GM23248 (cell line): ENCODE data around the gene ADPRHL1. TPM values are rescaled to one million over a fixed set of nuclear protein-coding genes. Genes with fewer than 3 reads are reported as not detected.
A peak's percentile ranks its signal among the peaks of the same experiment; 100 is the strongest.

Source experiments
- DNase-seq: peaks from one replicate; pipeline ENCODE4 v3.0.0-alpha.2; 2015
- H2AFZ ChIP-seq: fragments of 200-600 bp; sonication (generic); 2 replicates; pipeline ENCODE4 v1.6.1; 2016; ENCODE audit warnings: antibody characterized with exemption
- H3F3A ChIP-seq: fragments of 200-600 bp; sonication (generic); 2 replicates; pipeline ENCODE4 v1.6.1; 2016; ENCODE audit warnings: mild to moderate bottlenecking, antibody characterized with exemption, mixed run types; ENCODE audit not compliant: insufficient read depth
- H3K27ac ChIP-seq: fragments of 200-600 bp; sonication (generic); 2 replicates; pipeline ENCODE4 v1.5.1; 2016; ENCODE audit warnings: mild to moderate bottlenecking
- H3K27me3 ChIP-seq: fragments of 200-600 bp; sonication (generic); replicated peaks from 2 replicates; pipeline ENCODE4 v1.6.1; 2016; ENCODE audit warnings: mild to moderate bottlenecking; ENCODE audit not compliant: insufficient read depth
- H3K36me3 ChIP-seq: fragments of 200-600 bp; sonication (generic); 2 replicates; pipeline ENCODE4 v1.6.1; 2016; ENCODE audit warnings: low read depth, mild to moderate bottlenecking
- H3K4me1 ChIP-seq: fragments of 200-600 bp; sonication (generic); 2 replicates; pipeline ENCODE4 v1.6.1; 2016; ENCODE audit warnings: mild to moderate bottlenecking; ENCODE audit not compliant: insufficient read depth
- H3K4me2 ChIP-seq: fragments of 200-600 bp; sonication (generic); one replicate; pipeline ENCODE4 v1.6.1; 2016; ENCODE audit warnings: mild to moderate bottlenecking; ENCODE audit not compliant: unreplicated experiment
- H3K4me3 ChIP-seq: fragments of 200-600 bp; sonication (generic); 2 replicates; pipeline ENCODE4 v1.5.1; 2016; ENCODE audit warnings: mild to moderate bottlenecking
- H3K79me2 ChIP-seq: fragments of 200-600 bp; sonication (generic); 2 replicates; pipeline ENCODE4 v1.6.1; 2016; ENCODE audit warnings: mild to moderate bottlenecking; ENCODE audit not compliant: insufficient read depth
- H3K9ac ChIP-seq: fragments of 200-600 bp; sonication (generic); 2 replicates; pipeline ENCODE4 v1.6.1; 2016; ENCODE audit warnings: mild to moderate bottlenecking
- H3K9me2 ChIP-seq: fragments of 200-600 bp; sonication (generic); 2 replicates; pipeline ENCODE4 v1.6.1; 2016; ENCODE audit warnings: mixed run types, mild to moderate bottlenecking, moderate library complexity; ENCODE audit not compliant: insufficient read depth
- H3K9me3 ChIP-seq: fragments of 200-600 bp; sonication (generic); one replicate; pipeline ENCODE4 v1.6.1; 2017; ENCODE audit warnings: low read depth
- H4K20me1 ChIP-seq: fragments of 200-600 bp; sonication (generic); 2 replicates; pipeline ENCODE4 v1.6.0; 2016; ENCODE audit not compliant: insufficient read depth
- EZH2 ChIP-seq: fragments of 200-600 bp; sonication (generic); IDR thresholded peaks from 2 replicates; pipeline ENCODE4 v1.6.1; 2018; ENCODE audit warnings: antibody characterized with exemption, mild to moderate bottlenecking; ENCODE audit not compliant: insufficient read depth, poor library complexity, severe bottlenecking
- EZH2phosphoT487 ChIP-seq: fragments of 200-600 bp; sonication (generic); IDR thresholded peaks from 2 replicates; pipeline ENCODE4 v1.6.1; 2018; ENCODE audit warnings: antibody characterized with exemption, moderate library complexity, mild to moderate bottlenecking, low read depth; ENCODE audit not compliant: insufficient read depth
- WGBS, 2 experiments: methylation state at CpG; one replicate each; pipeline ENCODE4 v1.1.6; 2015 to 2017; ENCODE audit warnings: low lambda C conversion rate in 2 of 2, low coverage in 1 of 2; ENCODE audit errors: missing lambda C conversion rate in 2 of 2; 5-methylcytosine and 5-hydroxymethylcytosine counted together
- in situ Hi-C: fragments of 300-500 bp; cut with MboI; formaldehyde crosslinking; loops from 2 replicates; pipeline ENCODE4 v1.15.0; 2020
- polyA plus RNA-seq: library from polyadenylated mRNA; unstranded; fragments of >200 nt; fragmentation: Nextera tagmentation; extraction: Ambion mirVana; gene quantifications from 2 replicates; pipeline ENCODE4 v1.2.1, GENCODE V29; 2016
- total RNA-seq: library from RNA; depleted of rRNA; stranded (reverse); fragments of >200 nt; shearing (Covaris generic); gene quantifications from 2 replicates; pipeline ENCODE4 v1.2.3, GENCODE V29; 2014

The ADPRHL1 gene
- total and polyA plus RNA-seq, 2 experiments from 2014 or later, result 1.8 to 2.2 TPM

- TF ChIP-seq EZH2, result no peak
- TF ChIP-seq EZH2phosphoT487, result no peak
- no peak overlapping the region for H3K9ac ChIP-seq
- H3K4me1 ChIP-seq, result no peaks in the 10 kb centered on the region
- no peaks in the 10 kb centered on the region for H3K36me3 ChIP-seq
- H3F3A ChIP-seq, result no peaks in the 10 kb centered on the region
- no peak overlapping the region for H3K27ac ChIP-seq
- H4K20me1 ChIP-seq, result no peaks in the 10 kb centered on the region
- WGBS, 2 experiments, result 71 to 72% methylated on average over 15 of the region's 15 CpGs
- no peak for DNase-seq
- no peaks in the 10 kb centered on the region for H3K9me2 ChIP-seq
- peaks cover 18% of the 10 kb centered on the region for H3K27me3 ChIP-seq
- H3K9me3 ChIP-seq, result no peaks in the 10 kb centered on the region
- H3K4me3 ChIP-seq, result no peak overlapping the region
- H2AFZ ChIP-seq, result no peak overlapping the region
- no peak overlapping the region for H3K4me2 ChIP-seq
- H3K79me2 ChIP-seq, result no peaks in the 10 kb centered on the region
- in situ Hi-C loops, result no loop called here
Measured at GRCh38 chr13:113367020-113367560, 86.2 kb downstream of the ADPRHL1 start.

- no peak overlapping the region for H3K27ac ChIP-seq
- no peaks in the 10 kb centered on the region for H3F3A ChIP-seq
- H3K79me2 ChIP-seq, result no peaks in the 10 kb centered on the region
- H3K4me1 ChIP-seq, result no peaks in the 10 kb centered on the region
- peaks cover 22% of the 10 kb centered on the region for H3K27me3 ChIP-seq
- H3K36me3 ChIP-seq, result no peaks in the 10 kb centered on the region
- no peaks in the 10 kb centered on the region for H3K9me3 ChIP-seq
- H3K9me2 ChIP-seq, result no peaks in the 10 kb centered on the region
- DNase-seq, result peak; percentile 38
- no peak overlapping the region for H3K9ac ChIP-seq
- 75 to 80% methylated on average over 8 to 9 of the region's 9 CpGs for WGBS, 2 experiments
- H3K4me3 ChIP-seq, result no peak overlapping the region
- in situ Hi-C loops, result no loop called here
- H4K20me1 ChIP-seq, result no peaks in the 10 kb centered on the region
- TF ChIP-seq EZH2phosphoT487, result no peak
- TF ChIP-seq EZH2, result no peak
- no peak overlapping the region for H2AFZ ChIP-seq
- no peak overlapping the region for H3K4me2 ChIP-seq
Measured at GRCh38 chr13:113365971-113366588, 87.2 kb downstream of the ADPRHL1 start.

GRCh38 chr13:113365583-113365970 lies 87.7 kb downstream of the ADPRHL1 start:
- in situ Hi-C loops, result no loop called here
- TF ChIP-seq EZH2, result no peak
- no peak for TF ChIP-seq EZH2phosphoT487
- 93 to 94% methylated on average over 22 of the region's 22 CpGs for WGBS, 2 experiments
- Histone ChIP-seq H3K9me2 (no peaks in the 10 kb centered on the region), H3K36me3 (no peaks in the 10 kb centered on the region), H3K79me2 (no peaks in the 10 kb centered on the region), H3K4me3 (no peak overlapping the region), H3K4me2 (no peak overlapping the region), H2AFZ (no peak overlapping the region), H3K27me3 (peaks cover 22% of the 10 kb centered on the region), H3K27ac (no peak overlapping the region), H4K20me1 (no peaks in the 10 kb centered on the region), H3K4me1 (no peaks in the 10 kb centered on the region), H3F3A (no peaks in the 10 kb centered on the region), H3K9ac (no peak overlapping the region), H3K9me3 (no peaks in the 10 kb centered on the region)
- DNase-seq, result no peak

- 53 to 59% methylated on average over 30 to 38 of the region's 41 CpGs for whole genome bisulfite sequencing, 2 experiments
- Histone ChIP-seq H3K27me3 (peaks cover 24% of the 10 kb centered on the region), H3K4me2 (no peak overlapping the region), H3F3A (no peaks in the 10 kb centered on the region), H3K9me2 (no peaks in the 10 kb centered on the region), H2AFZ (peak overlapping the region; percentile 68), H4K20me1 (no peaks in the 10 kb centered on the region), H3K36me3 (no peaks in the 10 kb centered on the region), H3K9ac (no peak overlapping the region), H3K4me3 (no peak overlapping the region), H3K9me3 (no peaks in the 10 kb centered on the region), H3K79me2 (no peaks in the 10 kb centered on the region), H3K27ac (no peak overlapping the region), H3K4me1 (no peaks in the 10 kb centered on the region)
- TF ChIP-seq EZH2 (no peak), EZH2phosphoT487 (no peak)
- in situ Hi-C loops, result no loop called here
- DNase-seq, result peak; percentile 21
Measured at GRCh38 chr13:113364901-113365582, 88.2 kb downstream of the ADPRHL1 start.
